HG03097 (cell line): ENCODE data around the gene ADH1C.

Experiments
- ATAC-seq: cut with Tn5 transposase; IDR thresholded peaks from one replicate; pipeline ENCODE4 v1.9.1; 2021; ENCODE audit not compliant: unreplicated experiment, low FRiP score

Gene ADH1C

DNA sequence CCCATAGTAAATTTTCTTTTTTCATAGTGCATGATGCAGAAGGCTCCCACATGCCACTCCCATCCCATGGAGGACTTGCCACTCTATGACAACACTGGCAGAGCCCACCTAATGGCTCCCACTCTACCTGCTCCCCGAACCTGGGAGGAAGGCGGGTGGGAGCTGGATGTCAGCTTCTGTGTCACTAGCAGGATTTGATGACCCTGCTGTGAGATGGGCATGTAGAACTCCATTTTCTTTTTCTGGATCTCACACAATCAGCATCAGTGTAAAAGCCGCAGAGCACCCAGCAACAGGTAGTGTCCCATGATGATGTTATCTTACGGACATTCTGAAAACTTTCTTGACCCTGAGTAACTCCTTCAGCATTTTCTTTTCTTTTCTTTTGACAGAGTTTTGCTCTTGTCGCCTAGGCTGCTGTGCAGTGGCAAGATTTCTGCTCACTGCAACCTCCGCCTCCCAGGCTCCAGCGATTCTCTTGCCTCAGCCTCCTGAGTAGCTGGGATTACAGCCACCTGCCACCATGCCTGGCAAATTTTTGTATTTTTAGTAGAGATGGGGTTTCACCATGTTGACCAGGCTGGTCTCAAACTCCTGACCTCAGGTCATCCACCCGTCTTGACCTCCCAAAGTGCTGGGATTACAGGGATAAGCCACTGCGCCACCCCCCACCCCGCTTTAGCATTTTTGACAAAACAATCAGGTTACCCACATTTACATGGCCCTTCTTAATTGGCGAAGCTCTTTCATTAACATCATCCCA lies 46.7 kb downstream of the ADH1C start:
- no peak for ATAC-seq

DNA sequence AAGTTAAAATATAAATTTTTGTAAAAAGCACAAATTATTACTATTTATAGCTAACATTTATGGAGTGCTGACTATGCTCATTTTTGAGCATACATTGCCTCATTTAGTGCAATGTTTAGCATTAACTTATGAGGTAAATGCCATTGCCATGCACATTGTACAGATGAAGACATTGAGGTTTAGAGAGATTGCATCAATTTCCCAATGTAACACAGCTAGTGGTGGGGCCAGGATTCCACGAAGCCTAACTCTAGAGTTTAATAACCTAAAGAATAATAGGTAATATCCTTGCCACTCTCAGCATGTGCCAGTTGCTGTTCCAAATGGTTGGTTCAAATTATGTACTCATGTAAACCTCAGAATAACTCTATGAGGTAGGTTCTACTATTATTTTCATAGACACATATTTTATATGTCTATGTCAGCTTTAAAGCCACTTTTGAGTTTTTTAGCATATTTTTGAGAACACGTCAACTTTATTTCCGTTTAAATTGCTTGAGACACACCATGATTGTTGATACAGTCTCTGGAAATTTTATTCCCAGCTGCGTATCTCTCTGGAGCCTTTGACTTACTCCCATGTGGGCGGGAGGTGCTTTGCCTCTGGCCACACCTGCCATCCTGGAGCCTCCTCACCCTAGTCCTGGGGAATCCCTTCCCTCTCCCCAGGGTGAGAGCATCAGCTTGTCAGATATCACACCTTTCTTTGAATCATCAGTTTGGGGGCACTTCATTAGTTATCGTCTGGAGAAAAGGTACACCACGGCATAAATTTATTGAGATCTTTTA lies 51.0 kb downstream of the ADH1C start:
- ATAC-seq = no peak

DNA sequence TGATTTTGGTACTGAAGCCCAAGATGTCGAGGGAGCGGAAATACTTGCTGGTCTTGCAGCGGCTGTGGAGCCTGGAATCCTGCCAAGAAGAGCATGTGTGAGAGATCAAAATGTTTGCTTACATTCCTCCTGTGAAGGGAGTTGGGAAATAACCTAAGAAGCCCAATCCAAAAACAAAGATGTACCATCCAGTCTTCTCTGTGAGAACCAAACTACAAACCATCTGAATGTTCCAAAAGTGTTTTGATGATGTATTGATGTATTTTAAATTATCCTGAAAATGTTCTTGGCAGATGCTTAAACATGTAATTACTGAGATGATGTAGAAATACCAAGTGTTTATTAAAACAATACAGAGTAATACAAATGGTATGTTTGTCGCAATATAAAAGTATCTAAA lies 51.6 kb downstream of the ADH1C start:
- no peak for ATAC-seq

DNA sequence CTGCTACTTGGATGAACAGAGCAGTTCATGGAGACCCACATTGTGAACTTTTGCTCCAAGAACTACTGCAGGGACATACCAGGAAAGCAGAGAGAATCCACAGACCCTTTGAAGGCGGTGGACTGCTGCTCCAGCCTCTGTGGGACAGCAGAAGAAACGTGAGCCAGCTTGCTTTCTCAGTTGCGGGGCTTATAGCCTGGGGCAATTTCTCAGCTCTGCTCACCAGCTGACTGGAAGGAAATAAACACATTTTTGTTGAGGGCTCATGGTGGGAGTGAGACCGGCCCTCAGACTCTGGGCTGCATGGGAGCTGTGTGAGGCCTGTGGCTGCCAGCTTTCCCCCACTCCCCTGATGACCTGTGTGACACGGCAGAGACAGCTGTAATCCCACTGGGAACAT lies 59.2 kb downstream of the ADH1C start:
- ATAC-seq = no peak

DNA sequence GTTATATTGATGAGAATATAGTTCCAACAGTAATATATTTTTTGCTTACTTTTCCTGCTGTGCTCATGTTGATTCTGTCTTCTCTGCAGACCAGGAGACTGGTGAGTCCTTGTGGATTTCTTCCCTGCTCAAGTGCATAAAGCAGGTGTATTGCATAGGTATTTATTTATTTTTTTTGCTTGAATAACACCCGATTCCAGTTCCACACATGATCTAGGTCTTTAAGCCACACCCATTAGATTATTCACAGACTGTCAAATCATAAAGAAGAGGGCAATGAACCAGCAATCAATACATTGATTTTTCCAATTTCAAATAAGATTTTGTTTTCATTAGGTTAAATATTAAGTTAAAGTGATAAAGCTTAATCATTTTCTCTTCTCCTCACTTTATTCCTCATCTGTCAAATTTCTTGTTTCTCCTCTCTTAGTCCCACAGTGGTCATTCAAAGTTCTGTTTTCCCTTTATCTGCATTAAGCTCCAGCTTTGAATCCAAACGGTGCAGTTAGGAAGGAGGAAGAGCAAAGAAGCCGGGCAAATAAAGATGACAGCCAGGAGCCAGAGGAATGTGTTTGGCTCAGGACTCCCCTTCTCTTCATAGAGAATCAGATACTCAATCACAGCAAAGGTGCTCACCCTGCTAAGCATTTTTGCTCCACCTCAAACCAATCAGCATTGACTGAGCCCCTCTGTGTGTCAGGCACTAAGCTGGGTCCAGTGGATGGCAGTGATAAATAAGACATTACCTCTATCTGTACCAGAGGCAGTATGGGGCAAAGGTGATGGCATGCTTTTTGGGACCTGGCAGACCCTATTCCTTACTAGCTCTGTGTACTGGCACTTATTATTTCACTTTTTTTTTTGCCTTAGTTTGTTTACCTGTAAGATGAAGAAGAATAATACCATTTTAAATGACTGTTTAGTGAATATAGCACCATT lies 61.4 kb downstream of the ADH1C start, which contains the start of gene ADH1A:
ADH1A (minus strand) TSS at position 138 of the 939 bp plus-strand sequence; CDS start at position 67, 71 bp downstream.
- ATAC-seq = no peak
